GM23248 (cell line): ENCODE results near the gene TRPC6. TPM values are rescaled to one million over a fixed set of nuclear protein-coding genes. Genes with fewer than 3 reads are reported as not detected.

Source experiments
- DNase-seq: peaks from one replicate; pipeline ENCODE4 v3.0.0-alpha.2; 2015
- H2AFZ ChIP-seq: fragments of 200-600 bp; sonication (generic); 2 replicates; pipeline ENCODE4 v1.6.1; 2016; ENCODE audit warnings: antibody characterized with exemption
- H3F3A ChIP-seq: fragments of 200-600 bp; sonication (generic); 2 replicates; pipeline ENCODE4 v1.6.1; 2016; ENCODE audit warnings: mild to moderate bottlenecking, antibody characterized with exemption, mixed run types; ENCODE audit not compliant: insufficient read depth
- H3K27ac ChIP-seq: fragments of 200-600 bp; sonication (generic); 2 replicates; pipeline ENCODE4 v1.5.1; 2016; ENCODE audit warnings: mild to moderate bottlenecking
- H3K27me3 ChIP-seq: fragments of 200-600 bp; sonication (generic); replicated peaks from 2 replicates; pipeline ENCODE4 v1.6.1; 2016; ENCODE audit warnings: mild to moderate bottlenecking; ENCODE audit not compliant: insufficient read depth
- H3K36me3 ChIP-seq: fragments of 200-600 bp; sonication (generic); 2 replicates; pipeline ENCODE4 v1.6.1; 2016; ENCODE audit warnings: low read depth, mild to moderate bottlenecking
- H3K4me1 ChIP-seq: fragments of 200-600 bp; sonication (generic); 2 replicates; pipeline ENCODE4 v1.6.1; 2016; ENCODE audit warnings: mild to moderate bottlenecking; ENCODE audit not compliant: insufficient read depth
- H3K4me2 ChIP-seq: fragments of 200-600 bp; sonication (generic); one replicate; pipeline ENCODE4 v1.6.1; 2016; ENCODE audit warnings: mild to moderate bottlenecking; ENCODE audit not compliant: unreplicated experiment
- H3K4me3 ChIP-seq: fragments of 200-600 bp; sonication (generic); 2 replicates; pipeline ENCODE4 v1.5.1; 2016; ENCODE audit warnings: mild to moderate bottlenecking
- H3K79me2 ChIP-seq: fragments of 200-600 bp; sonication (generic); 2 replicates; pipeline ENCODE4 v1.6.1; 2016; ENCODE audit warnings: mild to moderate bottlenecking; ENCODE audit not compliant: insufficient read depth
- H3K9ac ChIP-seq: fragments of 200-600 bp; sonication (generic); 2 replicates; pipeline ENCODE4 v1.6.1; 2016; ENCODE audit warnings: mild to moderate bottlenecking
- H3K9me2 ChIP-seq: fragments of 200-600 bp; sonication (generic); 2 replicates; pipeline ENCODE4 v1.6.1; 2016; ENCODE audit warnings: mixed run types, mild to moderate bottlenecking, moderate library complexity; ENCODE audit not compliant: insufficient read depth
- H3K9me3 ChIP-seq: fragments of 200-600 bp; sonication (generic); one replicate; pipeline ENCODE4 v1.6.1; 2017; ENCODE audit warnings: low read depth
- H4K20me1 ChIP-seq: fragments of 200-600 bp; sonication (generic); 2 replicates; pipeline ENCODE4 v1.6.0; 2016; ENCODE audit not compliant: insufficient read depth
- EZH2 ChIP-seq: fragments of 200-600 bp; sonication (generic); IDR thresholded peaks from 2 replicates; pipeline ENCODE4 v1.6.1; 2018; ENCODE audit warnings: antibody characterized with exemption, mild to moderate bottlenecking; ENCODE audit not compliant: insufficient read depth, poor library complexity, severe bottlenecking
- EZH2phosphoT487 ChIP-seq: fragments of 200-600 bp; sonication (generic); IDR thresholded peaks from 2 replicates; pipeline ENCODE4 v1.6.1; 2018; ENCODE audit warnings: antibody characterized with exemption, moderate library complexity, mild to moderate bottlenecking, low read depth; ENCODE audit not compliant: insufficient read depth
- WGBS, 2 experiments: methylation state at CpG; one replicate each; pipeline ENCODE4 v1.1.6; 2015 to 2017; ENCODE audit warnings: low lambda C conversion rate in 2 of 2, low coverage in 1 of 2; ENCODE audit errors: missing lambda C conversion rate in 2 of 2; 5-methylcytosine and 5-hydroxymethylcytosine counted together
- in situ Hi-C: fragments of 300-500 bp; cut with MboI; formaldehyde crosslinking; loops from 2 replicates; pipeline ENCODE4 v1.15.0; 2020
- polyA plus RNA-seq: library from polyadenylated mRNA; unstranded; fragments of >200 nt; fragmentation: Nextera tagmentation; extraction: Ambion mirVana; gene quantifications from 2 replicates; pipeline ENCODE4 v1.2.1, GENCODE V29; 2016
- total RNA-seq: library from RNA; depleted of rRNA; stranded (reverse); fragments of >200 nt; shearing (Covaris generic); gene quantifications from 2 replicates; pipeline ENCODE4 v1.2.3, GENCODE V29; 2014

Gene TRPC6
- total and polyA plus RNA-seq, 2 experiments from 2014 or later, result 0.11 to 0.16 TPM

- H3K4me1 ChIP-seq, result peaks cover 69% of the 10 kb centered on the region
- H4K20me1 ChIP-seq, result no peaks in the 10 kb centered on the region
- no peak overlapping the region for H3K27ac ChIP-seq
- no peak overlapping the region for H3K9ac ChIP-seq
- DNase-seq, result no peak
- no peaks in the 10 kb centered on the region for H3K36me3 ChIP-seq
- H3K9me3 ChIP-seq, result no peaks in the 10 kb centered on the region
- no peak overlapping the region for H3K4me3 ChIP-seq
- in situ Hi-C loops, result loop anchor here (10.0 to 25.0 kb wide), 2 partner anchors 401 to 568 kb away; no protein-coding TSS in a partner anchor
- no peaks in the 10 kb centered on the region for H3K79me2 ChIP-seq
- H3K4me2 ChIP-seq, result no peak overlapping the region
- no peaks in the 10 kb centered on the region for H3K27me3 ChIP-seq
- no peak for TF ChIP-seq EZH2
- no peak for TF ChIP-seq EZH2phosphoT487
- 62 to 64% methylated on average over 5 of the region's 5 CpGs for WGBS, 2 experiments
- peaks cover 60% of the 10 kb centered on the region for H3F3A ChIP-seq
- no peak overlapping the region for H2AFZ ChIP-seq
- H3K9me2 ChIP-seq, result no peaks in the 10 kb centered on the region
Measured at GRCh38 chr11:101444164-101444563, 139.6 kb downstream of the TRPC6 start.

- Histone ChIP-seq H3K27ac (peak overlapping the region; percentile 78), H3K9ac (no peak overlapping the region)
- in situ Hi-C loops, result loop anchor here (10.0 to 25.0 kb wide), 2 partner anchors 402 to 569 kb away; no protein-coding TSS in a partner anchor
Measured at GRCh38 chr11:101442936-101443521, 140.8 kb downstream of the TRPC6 start.

GRCh38 chr11:101442171-101442570 lies 141.6 kb downstream of the TRPC6 start:
- Histone ChIP-seq H3K4me1 (peaks cover 60% of the 10 kb centered on the region), H3K27ac (peak overlapping the region; percentile 78), H2AFZ (no peak overlapping the region), H4K20me1 (no peaks in the 10 kb centered on the region), H3K9me2 (no peaks in the 10 kb centered on the region), H3F3A (peaks cover 48% of the 10 kb centered on the region), H3K36me3 (no peaks in the 10 kb centered on the region), H3K4me2 (peak overlapping the region; percentile 41), H3K27me3 (no peaks in the 10 kb centered on the region), H3K4me3 (no peak overlapping the region), H3K9ac (peak overlapping the region; percentile 37), H3K79me2 (no peaks in the 10 kb centered on the region), H3K9me3 (no peaks in the 10 kb centered on the region)
- WGBS, 2 experiments, result 10 to 12% methylated on average over 4 of the region's 4 CpGs
- in situ Hi-C loops, result loop anchor here (10.0 to 25.0 kb wide), 2 partner anchors 403 to 570 kb away; no protein-coding TSS in a partner anchor
- peak; percentile 90 for DNase-seq
- TF ChIP-seq EZH2 (no peak), EZH2phosphoT487 (0 out of 2 replicates have a peak, but pooled peaks have one; percentile 23)

More at GRCh38 chr11:101442936-101443521, 140.8 kb downstream of the TRPC6 start:
- H3K36me3 ChIP-seq, result no peaks in the 10 kb centered on the region
- peaks cover 69% of the 10 kb centered on the region for H3K4me1 ChIP-seq
- H3K4me2 ChIP-seq, result peak overlapping the region; percentile 34
- DNase-seq, result peak; percentile 41
- no peak for TF ChIP-seq EZH2
- no peak for TF ChIP-seq EZH2phosphoT487
- no peaks in the 10 kb centered on the region for H4K20me1 ChIP-seq
- peaks cover 57% of the 10 kb centered on the region for H3F3A ChIP-seq
- 38 to 45% methylated on average over 8 of the region's 8 CpGs for WGBS, 2 experiments
- no peaks in the 10 kb centered on the region for H3K27me3 ChIP-seq
- H3K79me2 ChIP-seq, result no peaks in the 10 kb centered on the region
- peak overlapping the region; percentile 12; the same call in 1 of the 2 replicates for H2AFZ ChIP-seq
- no peaks in the 10 kb centered on the region for H3K9me2 ChIP-seq
- H3K4me3 ChIP-seq, result peak overlapping the region; percentile 3; the same call in 1 of the 2 replicates
- H3K9me3 ChIP-seq, result no peaks in the 10 kb centered on the region

GRCh38 chr11:101441747-101442146 lies 142.1 kb downstream of the TRPC6 start:
- no peaks in the 10 kb centered on the region for H3K27me3 ChIP-seq
- peaks cover 56% of the 10 kb centered on the region for H3K4me1 ChIP-seq
- DNase-seq, result no peak
- H3K36me3 ChIP-seq, result no peaks in the 10 kb centered on the region
- H3F3A ChIP-seq, result peaks cover 44% of the 10 kb centered on the region
- H3K9me2 ChIP-seq, result no peaks in the 10 kb centered on the region
- in situ Hi-C loops, result loop anchor here (10.0 to 25.0 kb wide), 2 partner anchors 403 to 571 kb away; no protein-coding TSS in a partner anchor
- H2AFZ ChIP-seq, result no peak overlapping the region
- 17 to 55% methylated on average over 1 of the region's 1 CpG for WGBS, 2 experiments
- H3K4me2 ChIP-seq, result peak overlapping the region; percentile 41
- H3K9me3 ChIP-seq, result no peaks in the 10 kb centered on the region
- H3K79me2 ChIP-seq, result no peaks in the 10 kb centered on the region
- H4K20me1 ChIP-seq, result no peaks in the 10 kb centered on the region
- H3K9ac ChIP-seq, result peak overlapping the region; percentile 27; the same call in 1 of the 2 replicates
- TF ChIP-seq EZH2, result no peak
- TF ChIP-seq EZH2phosphoT487, result no peak
- H3K27ac ChIP-seq, result peak overlapping the region; percentile 78
- H3K4me3 ChIP-seq, result no peak overlapping the region
